Superior temporal gyrus (tissue), 1 donor: ENCODE data around the gene TMA16.

ENCODE experiments used
- DNase-seq: peaks from one replicate; pipeline ENCODE4 v3.0.0-alpha.2; 2016; ENCODE audit errors: extremely low spot score

The TMA16 gene

GRCh38 chr4:163563592-163563991 is 69.1 kb downstream of the TMA16 start:
- no peak for DNase-seq

- DNase-seq: no peak
Measured at GRCh38 chr4:163564221-163564720, 69.8 kb downstream of the TMA16 start.

GRCh38 chr4:163565226-163566135 is 71.0 kb downstream of the TMA16 start:
- DNase-seq: no peak

- no peak for DNase-seq
Measured at GRCh38 chr4:163566257-163566796, 71.8 kb downstream of the TMA16 start.

- no peak for DNase-seq
Measured at GRCh38 chr4:163568843-163569242, 74.4 kb downstream of the TMA16 start.
